AG04450 (cell line): ENCODE results near the gene RAB7B. TPM values are rescaled to one million over a fixed set of nuclear protein-coding genes. Genes with fewer than 3 reads are reported as not detected.

Experiments used
- CTCF ChIA-PET: fragments of 300-600, 350-600 bp; formaldehyde crosslinking; extraction: SDS; loops from one replicate; lab custom pipeline; 2022; ENCODE audit warnings: antibody characterized with exemption, inconsistent platforms; lab: Charles Lee
- POLR2A ChIA-PET: fragments of 350-600 bp; formaldehyde crosslinking; extraction: SDS; loops from one replicate; lab custom pipeline; 2021; ENCODE audit warnings: antibody characterized with exemption, inconsistent platforms; lab: Yijun Ruan, JAX
- DNase-seq: peaks from one replicate; pipeline ENCODE4 v3.0.0-alpha.2; 2011; ENCODE audit warnings: low read depth, low spot score
- H3K27ac ChIP-seq: one replicate; pipeline ENCODE4 v1.5.1; 2012; ENCODE audit warnings: low read depth, low read length, control low read depth
- H3K27me3 ChIP-seq: one replicate; pipeline ENCODE4 v1.6.0; 2012; ENCODE audit warnings: low read length; ENCODE audit not compliant: control insufficient read depth, insufficient read depth
- H3K4me3 ChIP-seq: 2 replicates; pipeline ENCODE4 v1.5.1; 2011; ENCODE audit warnings: mild to moderate bottlenecking, low read depth, low read length, control low read depth
- H3K9me3 ChIP-seq: 2 replicates; pipeline ENCODE4 v1.5.1; 2012; ENCODE audit warnings: low read length; ENCODE audit not compliant: control insufficient read depth, insufficient read depth
- polyA plus RNA-seq: library from polyadenylated mRNA; depleted of rRNA; stranded (reverse); fragments of >200 nt; gene quantifications from 2 replicates; pipeline ENCODE4 v1.2.3, GENCODE V29; 2011
- TF ChIP-seq, protein P1 (sequence below): IDR thresholded peaks from 2 replicates; pipeline ENCODE4 v1.5.1; 2011; ENCODE audit warnings: low read depth, low read length, control low read depth, inconsistent platforms

Gene RAB7B
- polyA plus RNA-seq, 1 experiment, result 17.5 TPM

DNA sequence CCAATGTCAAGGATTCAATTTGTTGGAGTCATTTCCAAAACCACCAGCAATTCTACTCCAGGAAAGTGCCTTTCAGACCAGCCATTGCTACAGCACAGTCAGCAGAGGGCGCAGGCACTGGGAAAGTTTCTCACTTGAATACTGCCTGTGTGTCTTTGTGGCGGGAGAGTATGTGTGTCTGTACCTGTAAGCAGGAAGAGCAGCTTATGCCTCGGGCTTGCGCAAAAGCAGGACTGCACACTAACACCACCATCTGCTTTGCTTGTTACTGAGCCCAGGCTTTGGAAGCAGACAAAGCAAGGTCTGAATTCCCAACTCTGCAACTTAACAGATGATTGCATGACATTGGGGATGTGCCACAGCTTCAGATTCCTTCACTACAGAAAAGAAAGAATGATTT is 27.5 kb upstream of the RAB7B start:
- peaks cover 57% of the 10 kb centered on the region for H3K27me3 ChIP-seq
- DNase-seq, result peak; percentile 27
- peaks cover 2% of the 10 kb centered on the region; the same call in 1 of the 2 replicates for H3K9me3 ChIP-seq
- TF ChIP-seq, protein P1, sequence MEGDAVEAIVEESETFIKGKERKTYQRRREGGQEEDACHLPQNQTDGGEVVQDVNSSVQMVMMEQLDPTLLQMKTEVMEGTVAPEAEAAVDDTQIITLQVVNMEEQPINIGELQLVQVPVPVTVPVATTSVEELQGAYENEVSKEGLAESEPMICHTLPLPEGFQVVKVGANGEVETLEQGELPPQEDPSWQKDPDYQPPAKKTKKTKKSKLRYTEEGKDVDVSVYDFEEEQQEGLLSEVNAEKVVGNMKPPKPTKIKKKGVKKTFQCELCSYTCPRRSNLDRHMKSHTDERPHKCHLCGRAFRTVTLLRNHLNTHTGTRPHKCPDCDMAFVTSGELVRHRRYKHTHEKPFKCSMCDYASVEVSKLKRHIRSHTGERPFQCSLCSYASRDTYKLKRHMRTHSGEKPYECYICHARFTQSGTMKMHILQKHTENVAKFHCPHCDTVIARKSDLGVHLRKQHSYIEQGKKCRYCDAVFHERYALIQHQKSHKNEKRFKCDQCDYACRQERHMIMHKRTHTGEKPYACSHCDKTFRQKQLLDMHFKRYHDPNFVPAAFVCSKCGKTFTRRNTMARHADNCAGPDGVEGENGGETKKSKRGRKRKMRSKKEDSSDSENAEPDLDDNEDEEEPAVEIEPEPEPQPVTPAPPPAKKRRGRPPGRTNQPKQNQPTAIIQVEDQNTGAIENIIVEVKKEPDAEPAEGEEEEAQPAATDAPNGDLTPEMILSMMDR, result peak; percentile 96
- POLR2A ChIA-PET, result no interaction called here
- H3K27ac ChIP-seq, result no peak overlapping the region
- no peak overlapping the region for H3K4me3 ChIP-seq
- CTCF ChIA-PET, result interaction anchor here (0.6 to 2.7 kb wide), 22 partner anchors 9 to 1887 kb away, joined by 3 to 27 read pairs (median 5); partner anchors contain the start of gene RAB7B

DNA sequence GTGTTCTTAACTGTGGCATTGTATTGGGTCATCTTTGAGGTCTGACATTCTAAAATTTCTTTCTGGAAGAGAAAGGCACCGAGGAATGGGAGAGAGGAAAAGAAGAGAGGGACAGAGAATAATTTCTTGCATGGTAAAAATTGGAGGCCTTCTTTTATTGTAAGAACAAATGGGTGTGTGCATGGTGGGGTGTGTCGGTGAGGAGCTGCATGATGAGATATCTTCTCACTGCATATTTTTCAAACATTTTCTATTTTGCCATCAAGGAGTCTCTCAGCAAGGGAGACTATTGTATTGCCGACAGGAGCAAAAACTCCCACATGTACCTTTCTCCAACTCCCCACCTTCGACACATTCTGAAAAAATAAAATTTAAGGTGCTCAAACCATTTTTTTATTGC is 27.0 kb upstream of the RAB7B start:
- TF ChIP-seq, protein P1, result no peak
- Histone ChIP-seq H3K4me3 (no peak overlapping the region), H3K27me3 (peaks cover 53% of the 10 kb centered on the region), H3K9me3 (peaks cover 2% of the 10 kb centered on the region; the same call in 1 of the 2 replicates), H3K27ac (no peak overlapping the region)
- CTCF ChIA-PET, result interaction anchor here (0.6 to 2.7 kb wide), 22 partner anchors 8 to 1886 kb away, joined by 3 to 27 read pairs (median 5); partner anchors contain the start of gene RAB7B
- DNase-seq, result no peak
- POLR2A ChIA-PET, result no interaction called here

DNA sequence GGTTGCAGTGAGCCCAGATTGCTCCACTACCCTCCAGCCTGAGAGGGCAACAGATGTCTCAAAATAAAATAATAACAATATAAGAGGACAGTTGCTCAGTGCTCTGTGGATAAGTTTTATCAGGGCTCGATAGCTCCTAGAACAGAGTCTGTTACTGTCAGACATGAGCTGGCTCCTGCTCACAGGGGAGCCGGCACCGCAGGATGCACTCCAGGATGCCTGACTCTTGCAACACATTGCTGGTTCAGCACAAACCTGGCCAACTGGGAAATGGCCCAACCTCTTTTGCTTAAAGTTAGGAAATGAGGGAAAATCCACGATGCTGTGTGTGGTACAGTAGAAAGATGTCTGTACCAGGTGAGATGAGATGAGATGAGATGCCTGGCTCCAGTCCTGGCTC is 26.3 kb upstream of the RAB7B start:
- Histone ChIP-seq H3K27me3 (peaks cover 46% of the 10 kb centered on the region), H3K4me3 (no peak overlapping the region), H3K9me3 (peaks cover 2% of the 10 kb centered on the region; the same call in 1 of the 2 replicates), H3K27ac (no peak overlapping the region)
- DNase-seq, result no peak
- TF ChIP-seq, protein P1, result no peak
- ChIA-PET CTCF (interaction anchor here (1.2 to 2.7 kb wide), 8 partner anchors 15 to 85 kb away, joined by 4 to 27 read pairs (median 8); partner anchors contain the start of gene RAB7B), POLR2A (no interaction called here)

DNA sequence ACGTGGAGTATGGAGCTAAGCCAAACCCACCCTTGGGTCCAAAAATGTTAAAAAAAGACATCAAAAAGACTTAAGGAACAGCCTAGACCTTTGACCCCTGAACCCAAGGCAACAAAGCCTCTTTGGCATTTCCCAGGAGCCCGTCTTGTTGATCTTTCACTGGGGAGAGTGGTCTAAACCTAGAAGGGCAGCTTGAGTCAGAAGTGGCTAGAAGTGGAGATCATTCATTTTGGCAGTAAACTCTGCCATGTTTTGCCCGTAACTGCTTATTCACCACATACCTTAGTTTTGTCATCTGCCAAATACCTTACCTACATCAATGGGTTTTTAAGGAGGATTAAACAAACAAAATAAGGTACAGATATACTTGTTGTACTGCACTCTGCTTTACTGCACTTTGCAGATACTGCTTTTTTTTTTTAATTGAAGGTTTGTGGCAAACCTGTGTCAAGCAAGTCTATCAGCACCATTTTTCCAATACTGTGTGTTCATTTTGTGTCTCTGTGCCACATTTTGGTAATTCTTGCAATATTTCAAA is 22.2 kb upstream of the RAB7B start:
- ChIA-PET POLR2A (no interaction called here), CTCF (interaction anchor here (0.8 kb wide), 1 partner anchor 41 kb away, joined by 3 read pairs; no protein-coding TSS in a partner anchor)
- Histone ChIP-seq H3K27me3 (peaks cover 25% of the 10 kb centered on the region), H3K4me3 (no peak overlapping the region), H3K27ac (no peak overlapping the region), H3K9me3 (no peaks in the 10 kb centered on the region)
- TF ChIP-seq, protein P1, result no peak
- DNase-seq, result no peak

DNA sequence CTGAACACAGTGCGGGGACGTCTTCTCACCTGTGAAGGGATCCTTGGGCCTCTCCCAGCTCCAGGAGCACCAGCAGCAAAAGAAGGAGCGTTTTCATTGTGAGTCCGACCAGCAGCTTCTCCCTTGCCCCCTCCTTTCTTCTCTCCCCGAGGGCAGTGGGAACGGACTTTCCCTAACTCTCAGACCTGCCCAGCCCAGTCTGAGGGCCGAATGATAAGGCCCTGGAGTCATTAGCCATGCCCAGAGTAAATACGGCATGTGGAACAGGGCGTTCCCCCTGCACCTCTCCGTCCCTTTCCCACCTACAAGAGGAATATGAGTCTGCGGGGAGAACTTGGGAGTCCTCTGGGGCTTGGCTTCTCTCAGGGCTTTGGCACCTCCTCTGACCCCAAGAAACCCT is 20.5 kb upstream of the RAB7B start, which contains the start of gene CTSE:
CTSE (minus strand) TSS at position 201 of the 400 bp plus-strand sequence; CDS start at position 97, 104 bp downstream.
- H3K9me3 ChIP-seq, result no peaks in the 10 kb centered on the region
- peaks cover 20% of the 10 kb centered on the region for H3K27me3 ChIP-seq
- POLR2A ChIA-PET, result no interaction called here
- no peak within 1 kb of the TSS for H3K4me3 ChIP-seq
- H3K27ac ChIP-seq, result no peak within 1 kb of the TSS
- TF ChIP-seq, protein P1, result no peak
- CTCF ChIA-PET, result no interaction called here
- DNase-seq, result no peak
